Trophoblast cell (in vitro differentiated cells and primary cell): Measurements from ENCODE around the gene NEB.
"Not testable (repeated sequence)": the region's sequence is repeated elsewhere in the genome, so short reads cannot be mapped to it uniquely, and the experiment has no call there.

Experiments
- DNase-seq, 2 donors: peaks; one replicate each; pipeline ENCODE4 v3.0.0-alpha.2; 2016
- H2AFZ ChIP-seq: 2 replicates; pipeline ENCODE4 v1.6.1; 2013; ENCODE audit warnings: low read length, moderate library complexity, mild to moderate bottlenecking; ENCODE audit not compliant: insufficient read depth, poor library complexity
- H2AK5ac ChIP-seq: 2 replicates; pipeline ENCODE4 v1.6.1; 2013; ENCODE audit warnings: mild to moderate bottlenecking, low read length
- H2BK120ac ChIP-seq: 2 replicates; pipeline ENCODE4 v1.6.1; 2013; ENCODE audit warnings: low read length, mild to moderate bottlenecking, moderate library complexity; ENCODE audit not compliant: insufficient read depth, poor library complexity
- H2BK12ac ChIP-seq: 2 replicates; pipeline ENCODE4 v1.6.1; 2013; ENCODE audit warnings: mild to moderate bottlenecking, low read length, moderate library complexity
- H2BK5ac ChIP-seq: 2 replicates; pipeline ENCODE4 v1.6.1; 2013; ENCODE audit warnings: low read length, low read depth, moderate library complexity, mild to moderate bottlenecking; ENCODE audit not compliant: poor library complexity
- H3K14ac ChIP-seq: 2 replicates; pipeline ENCODE4 v1.6.1; 2013; ENCODE audit warnings: mild to moderate bottlenecking, low read length
- H3K18ac ChIP-seq: 2 replicates; pipeline ENCODE4 v1.6.1; 2013; ENCODE audit warnings: mild to moderate bottlenecking, low read length
- H3K23ac ChIP-seq: 2 replicates; pipeline ENCODE4 v1.6.1; 2013; ENCODE audit warnings: low read length
- H3K27ac ChIP-seq: 2 replicates; pipeline ENCODE4 v1.5.1; 2013; ENCODE audit warnings: low read depth, mild to moderate bottlenecking, inconsistent platforms, low read length, moderate library complexity
- H3K27me3 ChIP-seq: 2 replicates; pipeline ENCODE4 v1.6.1; 2013; ENCODE audit warnings: inconsistent platforms, mild to moderate bottlenecking, low read length, moderate library complexity; ENCODE audit not compliant: insufficient read depth
- H3K36me3 ChIP-seq, 2 experiments: 1 replicate in 1 of 2; 2 replicates in 1 of 2; pipeline ENCODE4 v1.6.1; 2013; ENCODE audit warnings: low read length in 2 of 2, mild to moderate bottlenecking in 2 of 2, moderate library complexity in 1 of 2; ENCODE audit not compliant: insufficient read depth in 2 of 2, control insufficient read depth in 1 of 2
- H3K4ac ChIP-seq: 2 replicates; pipeline ENCODE4 v1.6.1; 2013; ENCODE audit warnings: low read depth, mild to moderate bottlenecking, low read length, moderate library complexity
- H3K4me1 ChIP-seq, 2 experiments: 1 replicate in 1 of 2; 2 replicates in 1 of 2; pipeline ENCODE4 v1.6.1; 2013; ENCODE audit warnings: low read length in 2 of 2, mild to moderate bottlenecking in 2 of 2, moderate library complexity in 1 of 2; ENCODE audit not compliant: insufficient read depth in 2 of 2, control insufficient read depth in 1 of 2
- H3K4me2 ChIP-seq: 2 replicates; pipeline ENCODE4 v1.6.1; 2013; ENCODE audit warnings: inconsistent platforms, mild to moderate bottlenecking, low read length, moderate library complexity
- H3K4me3 ChIP-seq: 2 replicates; pipeline ENCODE4 v1.5.1; 2013; ENCODE audit warnings: mild to moderate bottlenecking, low read depth, low read length, inconsistent platforms
- H3K79me1 ChIP-seq: one replicate; pipeline ENCODE4 v1.6.1; 2013; ENCODE audit warnings: low read length
- H3K79me2 ChIP-seq: 2 replicates; pipeline ENCODE4 v1.6.1; 2013; ENCODE audit warnings: low read length, mild to moderate bottlenecking; ENCODE audit not compliant: control insufficient read depth, insufficient read depth, poor library complexity
- H3K9ac ChIP-seq: 2 replicates; pipeline ENCODE4 v1.6.1; 2013; ENCODE audit warnings: mild to moderate bottlenecking, low read length
- H3K9me3 ChIP-seq: 2 replicates; pipeline ENCODE4 v1.6.1; 2013; ENCODE audit warnings: low read depth, mild to moderate bottlenecking, control low read depth, inconsistent platforms, low read length; ENCODE audit not compliant: insufficient read depth
- H4K12ac ChIP-seq: 2 replicates; pipeline ENCODE4 v1.6.1; 2013; ENCODE audit warnings: low read depth, mild to moderate bottlenecking, low read length, moderate library complexity
- H4K8ac ChIP-seq: 2 replicates; pipeline ENCODE4 v1.6.1; 2013; ENCODE audit warnings: low read depth, mild to moderate bottlenecking, low read length, moderate library complexity
- H4K91ac ChIP-seq: one replicate; pipeline ENCODE4 v1.6.1; 2013; ENCODE audit warnings: low read depth, mild to moderate bottlenecking, low read length, moderate library complexity
- WGBS: extraction: QIAGEN DNeasy Blood & Tissue Kit; methylation state at CpG from one replicate; pipeline ENCODE4 v1.1.7; 2013; ENCODE audit warnings: missing lambda C conversion rate; ENCODE audit not compliant: insufficient read length, insufficient coverage; ENCODE audit errors: extremely low coverage; 5-methylcytosine and 5-hydroxymethylcytosine counted together

NEB gene

DNA sequence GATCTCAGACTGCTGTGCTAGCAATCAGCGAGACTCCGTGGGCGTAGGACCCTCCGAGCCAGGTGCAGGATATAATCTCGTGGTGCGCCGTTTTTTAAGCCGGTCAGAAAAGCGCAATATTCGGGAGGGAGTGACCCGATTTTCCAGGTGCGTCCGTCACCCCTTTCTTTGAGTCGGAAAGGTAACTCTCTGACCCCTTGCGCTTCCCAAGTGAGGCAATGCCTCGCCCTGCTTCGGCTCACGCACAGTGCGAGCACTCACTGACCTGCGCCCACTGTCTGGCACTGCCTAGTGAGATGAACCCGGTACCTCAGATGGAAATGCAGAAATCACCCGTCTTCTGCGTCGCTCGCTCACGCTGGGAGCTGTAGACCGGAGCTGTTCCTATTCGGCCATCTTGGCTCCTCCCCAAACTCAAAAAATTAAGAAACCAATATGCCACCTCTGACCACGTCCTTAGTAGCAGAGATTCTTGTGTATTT is 29.8 kb downstream of the NEB start:
- H3K23ac ChIP-seq, H2BK120ac ChIP-seq, H3K4me2 ChIP-seq, H3K4ac ChIP-seq, H3K9ac ChIP-seq, H3K79me1 ChIP-seq, H3K27ac ChIP-seq, H3K4me1 ChIP-seq, H3K18ac ChIP-seq, H3K9me3 ChIP-seq, H3K27me3 ChIP-seq, H3K79me2 ChIP-seq, H3K14ac ChIP-seq, H3K36me3 ChIP-seq, H2BK12ac ChIP-seq, H2BK5ac ChIP-seq, H4K91ac ChIP-seq, H2AK5ac ChIP-seq, H4K12ac ChIP-seq, H3K4me3 ChIP-seq, H2AFZ ChIP-seq: not testable (repeated sequence)
- peak in 1 of 2 donors; percentile 12 for DNase-seq
- peak overlapping the region; percentile 60 for H4K8ac ChIP-seq
- WGBS, result no CpG with 5 or more reads among the region's 29 CpGs

DNA sequence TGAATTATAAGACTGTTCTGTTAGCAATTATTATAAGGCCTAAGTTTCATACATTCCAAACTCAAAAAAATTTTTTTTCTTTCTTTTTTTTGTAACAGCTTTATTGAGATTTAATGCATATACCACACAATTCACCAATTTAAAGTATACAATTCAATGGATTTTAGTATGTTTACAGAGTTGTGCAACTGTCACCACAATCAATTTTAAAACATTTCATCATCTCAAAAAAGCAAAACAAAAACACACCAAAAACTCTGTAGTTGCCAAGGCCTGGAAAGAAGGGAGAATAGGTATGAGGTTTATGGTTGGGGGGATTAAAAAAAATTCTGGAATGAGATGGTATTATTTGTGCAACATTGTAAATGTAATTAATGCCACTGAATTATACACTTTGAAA is 36.1 kb downstream of the NEB start:
- H2AK5ac ChIP-seq, H4K91ac ChIP-seq, H3K23ac ChIP-seq, H2AFZ ChIP-seq, H2BK12ac ChIP-seq, H3K4me1 ChIP-seq, H3K27ac ChIP-seq, H3K4me3 ChIP-seq, H3K9ac ChIP-seq, H3K79me2 ChIP-seq, H3K18ac ChIP-seq, H3K36me3 ChIP-seq, H3K9me3 ChIP-seq, H4K8ac ChIP-seq, H2BK120ac ChIP-seq, H2BK5ac ChIP-seq, H3K79me1 ChIP-seq, H4K12ac ChIP-seq, H3K4ac ChIP-seq, H3K27me3 ChIP-seq, DNase-seq, H3K4me2 ChIP-seq, H3K14ac ChIP-seq: not testable (repeated sequence)

DNA sequence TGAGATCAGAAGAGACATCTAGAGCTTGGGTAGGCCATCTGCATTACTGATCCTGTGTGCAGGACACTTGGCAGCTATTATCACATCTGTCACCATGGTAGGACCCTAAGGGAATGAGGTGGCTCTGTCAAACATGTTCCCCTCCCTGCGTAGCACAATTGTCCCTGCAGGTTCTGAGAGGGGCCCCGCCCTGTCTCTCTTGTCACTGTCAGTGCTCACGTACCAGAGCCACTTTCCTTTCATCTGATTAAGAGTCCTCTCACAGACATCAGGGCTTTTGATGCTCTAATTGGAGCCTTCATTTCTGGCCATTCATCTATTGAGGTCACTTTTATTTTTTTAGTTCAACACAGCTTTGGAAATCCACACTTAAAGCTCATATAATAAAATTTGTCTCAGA is 38.5 kb downstream of the NEB start:
- Histone ChIP-seq H3K18ac (no peak overlapping the region), H3K36me3 (no peaks in the 10 kb centered on the region), H4K8ac (no peak overlapping the region), H3K9ac (no peak overlapping the region), H3K4me1 (no peaks in the 10 kb centered on the region), H2AK5ac (no peak overlapping the region), H3K9me3 (no peaks in the 10 kb centered on the region), H2BK120ac (no peak overlapping the region), H4K91ac (no peak overlapping the region), H3K14ac (no peak overlapping the region), H2AFZ (no peak overlapping the region), H3K4me3 (no peak overlapping the region), H3K27ac (no peak overlapping the region), H3K4ac (no peak overlapping the region), H2BK12ac (no peak overlapping the region), H3K79me1 (no peaks in the 10 kb centered on the region), H2BK5ac (no peak overlapping the region), H3K79me2 (no peaks in the 10 kb centered on the region), H3K4me2 (no peak overlapping the region), H3K27me3 (no peaks in the 10 kb centered on the region), H3K23ac (no peak overlapping the region), H4K12ac (no peak overlapping the region)
- WGBS, result no CpG with 5 or more reads among the region's 3 CpGs
- no peak for DNase-seq

DNA sequence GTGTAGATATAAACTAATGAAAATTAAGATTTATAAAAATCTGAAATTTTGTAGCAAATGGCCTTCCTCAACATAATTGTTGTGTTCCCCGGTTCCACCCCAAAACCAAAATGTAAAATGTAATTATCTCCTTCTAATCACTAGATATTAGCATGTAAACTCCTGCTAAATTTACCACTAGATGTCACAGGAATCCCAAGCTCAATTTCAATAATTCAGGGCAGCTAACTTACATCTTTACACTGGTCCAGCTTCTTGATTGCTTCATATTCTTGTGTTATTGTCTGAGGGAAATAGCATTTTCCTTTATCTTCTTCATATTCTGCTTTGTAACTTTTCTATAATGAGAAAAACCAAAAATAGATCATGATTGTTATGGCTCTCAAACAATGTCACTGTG is 42.6 kb downstream of the NEB start:
- Histone ChIP-seq H3K9me3 (no peaks in the 10 kb centered on the region), H3K27me3 (no peaks in the 10 kb centered on the region), H3K36me3 (peaks cover 0 to 2% of the 10 kb centered on the region in 2 experiments), H3K27ac (no peak overlapping the region), H3K4me3 (no peak overlapping the region), H2AFZ (no peak overlapping the region), H4K12ac (no peak overlapping the region), H3K4me2 (no peak overlapping the region), H3K23ac (no peak overlapping the region), H3K4ac (no peak overlapping the region), H2BK120ac (no peak overlapping the region), H3K4me1 (no peaks in the 10 kb centered on the region), H2BK12ac (no peak overlapping the region), H2BK5ac (no peak overlapping the region), H3K79me2 (no peaks in the 10 kb centered on the region), H2AK5ac (no peak overlapping the region), H3K9ac (no peak overlapping the region), H4K91ac (no peak overlapping the region), H3K79me1 (no peaks in the 10 kb centered on the region), H3K18ac (no peak overlapping the region), H4K8ac (no peak overlapping the region), H3K14ac (no peak overlapping the region)
- WGBS, result no CpG with 5 or more reads among the region's 1 CpG
- no peak for DNase-seq
